Measurements from ENCODE around the gene DTNB. TPM values are rescaled to one million over a fixed set of nuclear protein-coding genes. Genes with fewer than 3 reads are reported as not detected.
A peak's percentile ranks its signal among the peaks of the same experiment; 100 is the strongest.

Gene DTNB
- total and polyA plus RNA-seq, 2 donors (not counting 1 experiment from before 2014, with no cell fraction given): 5.1 to 5.4 TPM

GRCh38 chr2:25677877-25678276 is 4.5 kb upstream of the DTNB start:
- no peak overlapping the region for H3K9ac ChIP-seq (ENCODE audit: insufficient read depth, low read length)
- no peaks in the 10 kb centered on the region for H3K4me1 ChIP-seq (ENCODE audit: control insufficient read depth, extremely low read depth, insufficient read depth, low read length)
- TF ChIP-seq EZH2 (IDR thresholded peaks at IDR 0.05; ENCODE audit: low read length, missing control alignments) (no peak), CTCF (conservative IDR thresholded peaks at IDR 0.05 in 1 of 2, IDR thresholded peaks at IDR 0.05 in 1 of 2; ENCODE audit: low read depth in 1 of 2, low read length in 2 of 2) (no peak)
- peak in 1 of 2 donors; percentile 0 for DNase-seq (ENCODE audit: low read depth in 2 of 2)
- H3K4me3 ChIP-seq (replicated peaks in 1 of 4; ENCODE audit: control extremely low read depth in 1 of 4, insufficient read depth in 1 of 4, low read depth in 3 of 4, low read length in 4 of 4): no peak overlapping the region
- no peak overlapping the region for H3K4me2 ChIP-seq (ENCODE audit: extremely low read depth, insufficient read depth, low read length)
- H3K79me2 ChIP-seq (ENCODE audit: control insufficient read depth, insufficient read depth, low read length): no peaks in the 10 kb centered on the region
- H3K27me3 ChIP-seq (ENCODE audit: control insufficient read depth, insufficient read depth, low read length): no peaks in the 10 kb centered on the region
- H4K20me1 ChIP-seq (ENCODE audit: control insufficient read depth, extremely low read depth, insufficient read depth, low read length): no peaks in the 10 kb centered on the region
- H3K9me3 ChIP-seq (ENCODE audit: control insufficient read depth, insufficient read depth, low read depth, low read length): no peaks in the 10 kb centered on the region
- H3K36me3 ChIP-seq (ENCODE audit: control insufficient read depth, insufficient read depth, low read length): no peaks in the 10 kb centered on the region
- H2AFZ ChIP-seq (ENCODE audit: low read length): no peak overlapping the region
- H3K27ac ChIP-seq (ENCODE audit: insufficient read depth, low read length): no peak overlapping the region

DNA sequence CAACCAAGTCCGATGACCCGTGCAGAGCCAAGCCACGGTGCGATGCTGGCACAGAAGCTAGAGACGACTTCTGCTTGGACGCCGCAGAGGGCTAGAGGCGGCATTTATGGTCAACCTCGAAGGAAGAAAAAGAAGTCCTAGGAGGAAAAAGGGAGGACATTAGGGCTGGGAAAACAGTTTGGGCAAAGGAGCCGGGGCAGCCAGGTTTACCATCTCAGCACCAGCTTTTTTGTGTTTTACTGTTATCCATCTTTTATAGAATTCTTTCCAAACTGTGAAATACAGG is 643 bp upstream of the DTNB start:
- Histone ChIP-seq H3K4me3 (replicated peaks in 1 of 4; ENCODE audit: control extremely low read depth in 1 of 4, insufficient read depth in 1 of 4, low read depth in 3 of 4, low read length in 4 of 4) (peak overlapping the region; percentile 37 to 64 (median 52)), H2AFZ (ENCODE audit: low read length) (peak overlapping the region; percentile 70), H3K27ac (ENCODE audit: insufficient read depth, low read length) (no peak overlapping the region), H3K36me3 (ENCODE audit: control insufficient read depth, insufficient read depth, low read length) (no peaks in the 10 kb centered on the region), H3K4me1 (ENCODE audit: control insufficient read depth, extremely low read depth, insufficient read depth, low read length) (peaks cover 3% of the 10 kb centered on the region), H3K27me3 (ENCODE audit: control insufficient read depth, insufficient read depth, low read length) (no peaks in the 10 kb centered on the region), H3K4me2 (ENCODE audit: extremely low read depth, insufficient read depth, low read length) (peak overlapping the region; percentile 63), H3K9me3 (ENCODE audit: control insufficient read depth, insufficient read depth, low read depth, low read length) (no peaks in the 10 kb centered on the region), H3K9ac (ENCODE audit: insufficient read depth, low read length) (no peak overlapping the region), H4K20me1 (ENCODE audit: control insufficient read depth, extremely low read depth, insufficient read depth, low read length) (no peaks in the 10 kb centered on the region), H3K79me2 (ENCODE audit: control insufficient read depth, insufficient read depth, low read length) (no peaks in the 10 kb centered on the region)
- peak in 1 of 2 donors; percentile 10 for DNase-seq (ENCODE audit: low read depth in 2 of 2)
- TF ChIP-seq CTCF (conservative IDR thresholded peaks at IDR 0.05 in 1 of 2, IDR thresholded peaks at IDR 0.05 in 1 of 2; ENCODE audit: low read depth in 1 of 2, low read length in 2 of 2): no peak
- no peak for TF ChIP-seq EZH2 (IDR thresholded peaks at IDR 0.05; ENCODE audit: low read length, missing control alignments)

DNA sequence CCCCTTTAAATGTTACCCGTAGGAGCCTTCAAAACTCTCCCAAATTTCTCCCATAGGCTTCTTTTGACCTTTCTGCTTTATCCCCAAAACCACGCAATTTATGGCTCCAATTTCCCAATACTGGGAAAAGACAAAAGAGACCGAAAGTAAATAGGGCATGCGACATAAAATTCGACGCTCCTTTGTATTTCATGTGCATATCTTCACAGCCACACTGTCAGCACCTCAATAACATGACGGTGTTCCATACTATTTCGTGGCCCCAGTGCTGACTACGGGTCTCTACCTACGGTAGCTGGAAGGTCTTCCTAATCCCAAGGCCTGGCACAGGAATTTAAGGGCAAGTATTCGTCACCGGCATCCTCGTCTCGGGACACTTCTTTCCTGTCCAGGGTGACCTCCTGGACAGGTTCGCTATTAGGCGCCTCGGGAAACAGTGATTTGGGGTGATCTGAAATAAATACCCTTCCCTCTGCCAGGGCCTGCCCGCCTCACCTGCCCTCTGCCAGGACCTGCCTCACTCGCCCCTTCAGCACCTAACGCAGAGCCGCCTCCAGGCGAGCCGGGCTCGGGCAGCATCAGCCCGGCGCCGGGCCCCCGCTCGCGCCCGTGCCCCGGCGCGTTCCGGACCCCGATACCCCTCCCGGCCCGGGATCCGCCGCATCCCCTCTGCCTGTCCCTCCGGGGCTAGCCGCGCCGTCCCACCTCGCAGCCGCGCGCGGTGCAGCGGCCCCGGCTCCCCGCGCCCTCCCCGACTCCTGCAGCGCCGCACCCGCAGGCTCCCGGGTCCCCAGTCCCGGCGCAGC is 680 bp downstream of the DTNB start:
- Histone ChIP-seq H3K9me3 (ENCODE audit: control insufficient read depth, insufficient read depth, low read depth, low read length) (no peaks in the 10 kb centered on the region), H3K9ac (ENCODE audit: insufficient read depth, low read length) (peak overlapping the region; percentile 55), H3K4me1 (ENCODE audit: control insufficient read depth, extremely low read depth, insufficient read depth, low read length) (peaks cover 3% of the 10 kb centered on the region), H3K27me3 (ENCODE audit: control insufficient read depth, insufficient read depth, low read length) (no peaks in the 10 kb centered on the region), H3K4me3 (replicated peaks in 1 of 4; ENCODE audit: control extremely low read depth in 1 of 4, insufficient read depth in 1 of 4, low read depth in 3 of 4, low read length in 4 of 4) (peak overlapping the region; percentile 75 to 93 (median 78)), H3K27ac (ENCODE audit: insufficient read depth, low read length) (no peak overlapping the region), H4K20me1 (ENCODE audit: control insufficient read depth, extremely low read depth, insufficient read depth, low read length) (no peaks in the 10 kb centered on the region), H2AFZ (ENCODE audit: low read length) (peak overlapping the region; percentile 81), H3K36me3 (ENCODE audit: control insufficient read depth, insufficient read depth, low read length) (no peaks in the 10 kb centered on the region), H3K79me2 (ENCODE audit: control insufficient read depth, insufficient read depth, low read length) (no peaks in the 10 kb centered on the region), H3K4me2 (ENCODE audit: extremely low read depth, insufficient read depth, low read length) (peak overlapping the region; percentile 97)
- DNase-seq (ENCODE audit: low read depth in 2 of 2): peak; percentile 36 to 49
- TF ChIP-seq CTCF (conservative IDR thresholded peaks at IDR 0.05 in 1 of 2, IDR thresholded peaks at IDR 0.05 in 1 of 2; ENCODE audit: low read depth in 1 of 2, low read length in 2 of 2) (no peak), EZH2 (IDR thresholded peaks at IDR 0.05; ENCODE audit: low read length, missing control alignments) (no peak)

Measured in fibroblast of lung (primary cell).